SK-N-SH (cell line): ENCODE results near the gene CNN2. TPM values are rescaled to one million over a fixed set of nuclear protein-coding genes. Genes with fewer than 3 reads are reported as not detected.
A peak's percentile ranks its signal among the peaks of the same experiment; 100 is the strongest.

Source experiments
- CTCF ChIA-PET: fragments of 300-600, 350-600 bp; formaldehyde crosslinking; extraction: SDS; loops from one replicate; lab custom pipeline; 2021; lab: Yijun Ruan, JAX
- POLR2A ChIA-PET: fragments of 350-600 bp; sonication (Branson Sonifier 250); formaldehyde crosslinking; extraction: SDS; loops from one replicate; lab custom pipeline; 2020; ENCODE audit warnings: antibody characterized with exemption, inconsistent platforms; lab: Yijun Ruan, JAX
- DNase-seq: peaks from one replicate; pipeline ENCODE4 v3.0.0; 2012
- H2AFZ ChIP-seq: fragments of 200-600 bp; sonication (generic); 2 replicates; pipeline ENCODE4 v1.8.1; 2016; ENCODE audit warnings: antibody characterized with exemption, mild to moderate bottlenecking, low read depth
- H3F3A ChIP-seq: fragments of 200-600 bp; sonication (generic); replicated peaks from 2 replicates; pipeline ENCODE3; 2016; ENCODE audit warnings: antibody characterized with exemption, mild to moderate bottlenecking; ENCODE audit not compliant: insufficient read depth
- H3K27ac ChIP-seq, 2 experiments: fragments of 200-500 bp in 1 of 2; fragments of 200-600 bp in 1 of 2; sonication (Bioruptor generic) in 1 of 2; sonication (generic), shearing (Covaris generic) in 1 of 2; 2 replicates each; pipeline versions ENCODE4 v1.5.1 to v1.6.1; 2014 to 2016; ENCODE audit warnings: low read depth in 2 of 2, inconsistent platforms in 1 of 2, low read length in 1 of 2, mild to moderate bottlenecking in 1 of 2, mixed read lengths in 1 of 2
- H3K27me3 ChIP-seq: fragments of 200-600 bp; sonication (generic), shearing (Covaris generic); 2 replicates; pipeline ENCODE4 v1.6.1; 2016; ENCODE audit warnings: mixed run types; ENCODE audit not compliant: insufficient read depth
- H3K36me3 ChIP-seq, 2 experiments: fragments of 200-500 bp in 1 of 2; fragments of 200-600 bp in 1 of 2; sonication (Bioruptor generic) in 1 of 2; sonication (generic) in 1 of 2; replicated peaks in 1 of 2; 2 replicates each; pipeline versions ENCODE3 to v1.5.1; 2014 to 2016; ENCODE audit warnings: low read length in 1 of 2, mild to moderate bottlenecking in 1 of 2; ENCODE audit not compliant: insufficient read depth in 2 of 2, control insufficient read depth in 1 of 2
- H3K4me1 ChIP-seq, 2 experiments: fragments of 200-500 bp in 1 of 2; fragments of 200-600 bp in 1 of 2; sonication (Bioruptor generic) in 1 of 2; sonication (generic), shearing (Covaris generic) in 1 of 2; 2 replicates each; pipeline versions ENCODE4 v1.5.1 to v1.6.1; 2014 to 2016; ENCODE audit warnings: low read depth in 1 of 2, low read length in 1 of 2, mixed run types in 1 of 2; ENCODE audit not compliant: insufficient read depth in 2 of 2, control insufficient read depth in 1 of 2
- H3K4me2 ChIP-seq: fragments of 200-600 bp; sonication (generic), shearing (Covaris generic); 2 replicates; pipeline ENCODE4 v1.6.1; 2017; ENCODE audit warnings: mixed run types
- H3K4me3 ChIP-seq, 2 experiments: fragments of 200-500 bp in 1 of 2; fragments of 200-600 bp in 1 of 2; sonication (Bioruptor generic) in 1 of 2; sonication (generic), shearing (Covaris generic) in 1 of 2; 2 replicates each; pipeline versions ENCODE4 v1.5.1 to v1.8.1; 2014 to 2016; ENCODE audit warnings: low read depth in 2 of 2, inconsistent platforms in 1 of 2, low read length in 1 of 2, mild to moderate bottlenecking in 1 of 2, mixed read lengths in 1 of 2, moderate library complexity in 1 of 2
- H3K79me2 ChIP-seq: fragments of 200-600 bp; sonication (generic); 2 replicates; pipeline ENCODE4 v1.8.1; 2017; ENCODE audit warnings: mild to moderate bottlenecking; ENCODE audit not compliant: insufficient read depth
- H3K9ac ChIP-seq: fragments of 200-600 bp; sonication (generic); 2 replicates; pipeline ENCODE4 v1.6.1; 2017; ENCODE audit warnings: mixed run types
- H3K9me2 ChIP-seq: fragments of 200-600 bp; sonication (generic); 2 replicates; pipeline ENCODE4 v1.6.1; 2017; ENCODE audit warnings: mixed run types
- H3K9me3 ChIP-seq: fragments of 200-600 bp; sonication (generic); 2 replicates; pipeline ENCODE4 v1.6.1; 2017; ENCODE audit warnings: mixed run types, mild to moderate bottlenecking, moderate library complexity
- H4K20me1 ChIP-seq: fragments of 200-600 bp; sonication (generic); 2 replicates; pipeline ENCODE4 v1.6.1; 2017; ENCODE audit warnings: mild to moderate bottlenecking, mixed run types; ENCODE audit not compliant: insufficient read depth
- EP300 ChIP-seq, 2 experiments: IDR thresholded peaks; 2 replicates each; pipeline versions ENCODE4 v1.4.0 to v1.6.1; 2012; ENCODE audit warnings: borderline replicate concordance in 1 of 2, low read depth in 1 of 2, low read length in 1 of 2
- FOSL2 ChIP-seq: IDR thresholded peaks from 2 replicates; pipeline ENCODE4 v1.4.0; 2012; ENCODE audit warnings: low read depth, mild to moderate bottlenecking, moderate library complexity, borderline replicate concordance
- FOXJ3 ChIP-seq: sonication (generic); formaldehyde crosslinking; IDR thresholded peaks from 2 replicates; pipeline ENCODE4 v1.5.1; 2020; ENCODE audit warnings: mild to moderate bottlenecking, missing genetic modification reagents
- GATA2 ChIP-seq: sonication (generic); formaldehyde crosslinking; IDR thresholded peaks from 2 replicates; pipeline ENCODE4 v1.5.0; 2020; ENCODE audit warnings: mild to moderate bottlenecking, missing genetic modification reagents
- MEF2A ChIP-seq: IDR thresholded peaks from 2 replicates; pipeline ENCODE4 v1.4.0; 2012; ENCODE audit warnings: low read depth, borderline replicate concordance
- MXI1 ChIP-seq: IDR thresholded peaks from 2 replicates; pipeline ENCODE4 v1.6.1; 2012; ENCODE audit warnings: mild to moderate bottlenecking, low read depth, low read length, improper control_type of control experiment
- NRF1 ChIP-seq: IDR thresholded peaks from 2 replicates; pipeline ENCODE4 v1.6.1; 2012; ENCODE audit warnings: low read depth, mild to moderate bottlenecking, low read length
- RAD21 ChIP-seq: IDR thresholded peaks from 2 replicates; pipeline ENCODE4 v1.6.1; 2012; ENCODE audit warnings: mild to moderate bottlenecking, low read length
- TEAD4 ChIP-seq: IDR thresholded peaks from 2 replicates; pipeline ENCODE4 v1.4.0; 2012; ENCODE audit warnings: mild to moderate bottlenecking, borderline replicate concordance; ENCODE audit not compliant: insufficient read depth
- WGBS: methylation state at CpG from one replicate; pipeline ENCODE4 v1.1.6; 2017; ENCODE audit warnings: low lambda C conversion rate; 5-methylcytosine and 5-hydroxymethylcytosine counted together
- polyA plus RNA-seq, 3 experiments: library from polyadenylated mRNA; depleted of rRNA; stranded (reverse); fragments of >200 nt; gene quantifications; 2 replicates each; pipeline ENCODE4 v1.2.3, GENCODE V29; 2012
- TF ChIP-seq, protein P1 (sequence below): fragments of 200-600 bp; sonication (generic); IDR thresholded peaks from 2 replicates; pipeline ENCODE4 v1.6.1; 2017; ENCODE audit warnings: antibody characterized with exemption, mild to moderate bottlenecking, moderate library complexity
- TF ChIP-seq, protein P2 (sequence below): fragments of 150-350 bp; IDR thresholded peaks from 2 replicates; pipeline ENCODE4 v1.6.1; 2016; ENCODE audit warnings: mild to moderate bottlenecking, low read depth, low read length

Gene CNN2
- polyA plus RNA-seq, 1 of the 3 experiments (the other 2 are of a cell fraction): 279 TPM

DNA sequence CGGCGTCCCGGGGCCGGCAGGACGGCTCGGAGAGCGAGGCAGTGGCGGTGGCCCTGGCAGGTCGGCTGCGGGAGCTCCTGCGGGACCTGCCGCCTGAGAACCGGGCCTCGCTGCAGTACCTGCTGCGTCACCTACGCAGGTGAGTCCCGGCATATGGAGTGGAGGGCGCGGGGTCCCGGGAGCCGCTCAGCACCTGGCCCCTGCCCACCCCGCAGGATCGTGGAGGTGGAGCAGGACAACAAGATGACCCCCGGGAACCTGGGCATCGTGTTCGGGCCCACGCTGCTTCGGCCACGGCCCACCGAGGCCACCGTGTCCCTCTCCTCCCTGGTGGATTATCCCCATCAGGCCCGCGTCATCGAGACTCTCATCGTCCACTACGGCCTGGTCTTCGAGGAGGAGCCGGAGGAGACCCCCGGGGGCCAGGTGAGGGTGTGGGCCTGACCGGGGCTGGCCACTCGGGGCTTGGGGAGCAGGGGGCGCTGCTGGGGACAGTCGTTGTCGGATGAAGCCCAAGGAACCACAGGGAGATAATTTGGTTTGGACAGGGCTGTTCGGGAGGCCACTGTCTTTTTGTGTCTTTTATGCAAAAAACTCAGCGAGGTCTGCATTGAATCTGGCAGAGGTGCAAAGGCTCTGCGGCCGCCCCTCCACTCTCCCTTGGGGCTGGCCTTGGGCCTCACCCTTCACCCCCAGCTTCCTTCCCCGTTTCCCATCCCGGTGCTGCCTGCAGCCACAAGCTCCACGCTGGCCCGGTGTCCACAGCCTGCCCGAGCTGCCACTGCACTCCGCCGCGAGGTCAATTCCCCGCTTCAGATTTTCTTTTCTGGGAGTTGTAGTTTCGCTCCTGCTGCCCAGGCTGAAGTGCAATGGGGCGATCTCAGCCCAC is 56.8 kb downstream of the CNN2 start:
- WGBS: 37% methylated on average over 34 of the region's 59 CpGs
- peaks cover 0 to 22% of the 10 kb centered on the region in 2 experiments; a peak in 2 of 4 replicates for H3K4me1 ChIP-seq
- no peaks in the 10 kb centered on the region for H3K79me2 ChIP-seq
- DNase-seq: no peak
- no peaks in the 10 kb centered on the region for H3K27me3 ChIP-seq
- H3F3A ChIP-seq: peaks cover 13% of the 10 kb centered on the region
- H3K4me2 ChIP-seq: peak overlapping the region; percentile 82
- no peaks in the 10 kb centered on the region for H3K9me2 ChIP-seq
- H3K9me3 ChIP-seq: no peaks in the 10 kb centered on the region
- no peak overlapping the region for H3K9ac ChIP-seq
- no peaks in the 10 kb centered on the region for H4K20me1 ChIP-seq
- CTCF ChIA-PET: interaction anchor here (0.6 to 2.4 kb wide), 7 partner anchors 7 to 161 kb away, joined by 3 to 11 read pairs (median 5); no protein-coding TSS in a partner anchor
- TF ChIP-seq GATA2 (CRISPR knock-in tag) (no peak), FOXJ3 (CRISPR knock-in tag) (no peak), MEF2A (no peak), MXI1 (no peak), FOSL2 (no peak), EP300 (IDR thresholded peaks at IDR 0.05; ENCODE audit: borderline replicate concordance in 1 of 2, low read depth in 1 of 2, low read length in 1 of 2) (no peak), TEAD4 (no peak), NRF1 (no peak), RAD21 (no peak)
- TF ChIP-seq, protein P1, sequence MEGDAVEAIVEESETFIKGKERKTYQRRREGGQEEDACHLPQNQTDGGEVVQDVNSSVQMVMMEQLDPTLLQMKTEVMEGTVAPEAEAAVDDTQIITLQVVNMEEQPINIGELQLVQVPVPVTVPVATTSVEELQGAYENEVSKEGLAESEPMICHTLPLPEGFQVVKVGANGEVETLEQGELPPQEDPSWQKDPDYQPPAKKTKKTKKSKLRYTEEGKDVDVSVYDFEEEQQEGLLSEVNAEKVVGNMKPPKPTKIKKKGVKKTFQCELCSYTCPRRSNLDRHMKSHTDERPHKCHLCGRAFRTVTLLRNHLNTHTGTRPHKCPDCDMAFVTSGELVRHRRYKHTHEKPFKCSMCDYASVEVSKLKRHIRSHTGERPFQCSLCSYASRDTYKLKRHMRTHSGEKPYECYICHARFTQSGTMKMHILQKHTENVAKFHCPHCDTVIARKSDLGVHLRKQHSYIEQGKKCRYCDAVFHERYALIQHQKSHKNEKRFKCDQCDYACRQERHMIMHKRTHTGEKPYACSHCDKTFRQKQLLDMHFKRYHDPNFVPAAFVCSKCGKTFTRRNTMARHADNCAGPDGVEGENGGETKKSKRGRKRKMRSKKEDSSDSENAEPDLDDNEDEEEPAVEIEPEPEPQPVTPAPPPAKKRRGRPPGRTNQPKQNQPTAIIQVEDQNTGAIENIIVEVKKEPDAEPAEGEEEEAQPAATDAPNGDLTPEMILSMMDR: no peak
- TF ChIP-seq, protein P2, sequence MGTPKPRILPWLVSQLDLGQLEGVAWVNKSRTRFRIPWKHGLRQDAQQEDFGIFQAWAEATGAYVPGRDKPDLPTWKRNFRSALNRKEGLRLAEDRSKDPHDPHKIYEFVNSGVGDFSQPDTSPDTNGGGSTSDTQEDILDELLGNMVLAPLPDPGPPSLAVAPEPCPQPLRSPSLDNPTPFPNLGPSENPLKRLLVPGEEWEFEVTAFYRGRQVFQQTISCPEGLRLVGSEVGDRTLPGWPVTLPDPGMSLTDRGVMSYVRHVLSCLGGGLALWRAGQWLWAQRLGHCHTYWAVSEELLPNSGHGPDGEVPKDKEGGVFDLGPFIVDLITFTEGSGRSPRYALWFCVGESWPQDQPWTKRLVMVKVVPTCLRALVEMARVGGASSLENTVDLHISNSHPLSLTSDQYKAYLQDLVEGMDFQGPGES: no peak
- H3K4me3 ChIP-seq: peak overlapping the region; percentile 45 to 47
- no peak overlapping the region for H2AFZ ChIP-seq
- POLR2A ChIA-PET: interaction anchor here (1.0 to 2.4 kb wide), 2 partner anchors 22 to 186 kb away, joined by 3 to 9 read pairs; partner anchors contain the start of gene CIRBP
- peaks cover 0 to 9% of the 10 kb centered on the region in 2 experiments for H3K36me3 ChIP-seq
- no peak overlapping the region for H3K27ac ChIP-seq
